HEK293T (cell line): ENCODE data around the gene CALD1.

Experiments
- BHLHE40 ChIP-seq: fragments of 450-650 bp; IDR thresholded peaks from 2 replicates; pipeline ENCODE4 v1.6.1; 2016; ENCODE audit warnings: mild to moderate bottlenecking, moderate library complexity, borderline replicate concordance
- CTBP1 ChIP-seq: fragments of 450-650 bp; IDR thresholded peaks from 2 replicates; pipeline ENCODE4 v1.6.1; 2016; ENCODE audit warnings: borderline replicate concordance
- FOXA1 ChIP-seq: fragments of 450-650 bp; IDR thresholded peaks from 2 replicates; pipeline ENCODE4 v1.6.1; 2016; ENCODE audit warnings: mild to moderate bottlenecking
- FOXK2 ChIP-seq: fragments of 450-650 bp; IDR thresholded peaks from 2 replicates; pipeline ENCODE4 v1.6.1; 2016; ENCODE audit warnings: mild to moderate bottlenecking
- FOXM1 ChIP-seq: fragments of 450-650 bp; IDR thresholded peaks from 2 replicates; pipeline ENCODE4 v1.6.1; 2017; ENCODE audit warnings: mild to moderate bottlenecking, borderline replicate concordance
- HDGF ChIP-seq: fragments of 450-650 bp; IDR thresholded peaks from 2 replicates; pipeline ENCODE4 v1.6.1; 2017; ENCODE audit warnings: antibody characterized with exemption, borderline replicate concordance
- SP1 ChIP-seq: fragments of 450-650 bp; IDR thresholded peaks from 2 replicates; pipeline ENCODE4 v1.6.1; 2017
- SUZ12 ChIP-seq: fragments of 450-650 bp; IDR thresholded peaks from 2 replicates; pipeline ENCODE4 v1.6.1; 2016; ENCODE audit warnings: mild to moderate bottlenecking
- ZNF384 ChIP-seq: fragments of 450-650 bp; IDR thresholded peaks from 2 replicates; pipeline ENCODE4 v1.6.1; 2016

DNA sequence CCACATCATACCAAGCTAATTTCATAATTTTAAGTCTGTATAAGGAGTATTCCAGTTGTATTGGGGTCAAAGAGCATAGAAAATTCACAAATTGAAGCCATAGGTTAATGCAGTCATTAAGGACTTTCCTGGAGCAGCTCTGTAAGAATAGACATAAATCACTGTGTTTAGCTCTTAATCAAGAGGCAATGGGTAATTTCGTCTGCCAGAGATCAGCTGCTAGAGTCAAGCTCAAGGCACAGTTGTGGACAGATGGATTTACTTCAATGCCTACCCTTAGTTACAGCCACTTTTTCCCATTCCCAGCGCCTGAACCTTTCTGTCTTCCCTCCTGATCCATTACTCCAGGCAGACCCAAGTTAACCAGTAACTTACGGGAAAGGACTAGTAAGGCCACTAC, 166.3 kb downstream of the CALD1 start:
- TF ChIP-seq SP1: no peak
- TF ChIP-seq FOXM1: no peak
- TF ChIP-seq HDGF: no peak
- TF ChIP-seq BHLHE40: no peak
- no peak for TF ChIP-seq CTBP1
- TF ChIP-seq FOXA1: no peak
- no peak for TF ChIP-seq SUZ12
- no peak for TF ChIP-seq FOXK2
- no peak for TF ChIP-seq ZNF384
